ENCODE data around the gene ANKRD12.

The ANKRD12 gene

GRCh38 chr18:9292047-9292446 is 155.5 kb downstream of the ANKRD12 start:
- no peak for DNase-seq (ENCODE audit: low spot score)

- DNase-seq (ENCODE audit: low spot score), result no peak
Observed at GRCh38 chr18:9293948-9294347, 157.4 kb downstream of the ANKRD12 start.

- DNase-seq (ENCODE audit: low spot score), result no peak
Observed at GRCh38 chr18:9296233-9297006, 159.8 kb downstream of the ANKRD12 start.

- no peak for DNase-seq (ENCODE audit: low spot score)
Observed at GRCh38 chr18:9297007-9297393, 160.4 kb downstream of the ANKRD12 start.

GRCh38 chr18:9304388-9305070 is 167.9 kb downstream of the ANKRD12 start:
- no peak for DNase-seq (ENCODE audit: low spot score)

- no peak for DNase-seq (ENCODE audit: low spot score)
Observed at GRCh38 chr18:9319333-9319732, 182.8 kb downstream of the ANKRD12 start.

- DNase-seq (ENCODE audit: low spot score), result no peak
Observed at GRCh38 chr18:9321017-9321452, 184.5 kb downstream of the ANKRD12 start.

GRCh38 chr18:9321736-9322135 is 185.2 kb downstream of the ANKRD12 start:
- DNase-seq (ENCODE audit: low spot score), result no peak

- DNase-seq (ENCODE audit: low spot score), result no peak
Observed at GRCh38 chr18:9322744-9323143, 186.2 kb downstream of the ANKRD12 start.

- DNase-seq (ENCODE audit: low spot score), result no peak
Observed at GRCh38 chr18:9323750-9324445, 187.3 kb downstream of the ANKRD12 start.

GRCh38 chr18:9325716-9326115 is 189.1 kb downstream of the ANKRD12 start:
- no peak for DNase-seq (ENCODE audit: low spot score)

GRCh38 chr18:9328776-9329175 is 192.2 kb downstream of the ANKRD12 start:
- DNase-seq (ENCODE audit: low spot score), result no peak

- DNase-seq (ENCODE audit: low spot score), result no peak
Observed at GRCh38 chr18:9329471-9329870, 192.9 kb downstream of the ANKRD12 start.

- DNase-seq (ENCODE audit: low spot score), result no peak
Observed at GRCh38 chr18:9330419-9330818, 193.8 kb downstream of the ANKRD12 start.

- peak; percentile 64 for DNase-seq (ENCODE audit: low spot score)
Observed at GRCh38 chr18:9333441-9334328, 197.1 kb downstream of the ANKRD12 start.

- DNase-seq (ENCODE audit: low spot score), result peak; percentile 98
Observed at GRCh38 chr18:9334329-9334972, 197.9 kb downstream of the ANKRD12 start, which contains the start of gene TWSG1. Gene TWSG1 (plus strand): TSS chr18:9334773. CDS start chr18:9337230, 2,457 bp downstream.

- DNase-seq (ENCODE audit: low spot score), result no peak
Observed at GRCh38 chr18:9334973-9335696, 198.6 kb downstream of the ANKRD12 start.

Data from left forelimb (tissue), 1 donor.